K562 (cell line): ENCODE data around the gene POLA1. TPM values are rescaled to one million over a fixed set of nuclear protein-coding genes. Genes with fewer than 3 reads are reported as not detected.

Source experiments
- ATAC-seq: fragments of 200-7000 bp; cut with Tn5 transposase; 3 replicates; pipeline ENCODE4 v1.9.1; 2020; ENCODE audit warnings: moderate library complexity
- BruUV-seq: library from RNA; stranded (reverse); fragments of 400-500 nt; replicated peaks from 2 replicates; lab custom pipeline; 2021; lab: Mats Ljungman, UMichigan
- CTCF ChIA-PET: fragments of 300-600 bp; formaldehyde crosslinking; extraction: SDS; loops from one replicate; lab custom pipeline; 2021; ENCODE audit warnings: low intra/inter-chr PET ratio; lab: Yijun Ruan, JAX
- POLR2A ChIA-PET: fragments of 300-600, 350-650 bp; sonication (Branson Sonifier 250); formaldehyde crosslinking; extraction: SDS; loops from one replicate; lab custom pipeline; 2021; ENCODE audit warnings: antibody characterized with exemption, inconsistent platforms; lab: Yijun Ruan, JAX
- DNase-seq, 4 experiments: peaks; one replicate each; pipeline versions ENCODE4 v3.0.0 to v3.0.0-alpha.2; 2011 to 2018; ENCODE audit warnings: low spot score in 3 of 4, mixed read lengths in 3 of 4; ENCODE audit errors: extremely low read depth in 1 of 4
- FAIRE-seq: peaks from 2 replicates; lab custom pipeline; 2011; peaks lifted over from hg19 to GRCh38; lab: Jason Lieb, UNC
- H2AFZ ChIP-seq: 2 replicates; pipeline ENCODE4 v1.6.0; 2011; ENCODE audit warnings: low read depth, low read length, control low read depth, inconsistent platforms
- H3K27ac ChIP-seq: fragments of 200-600 bp; 3 replicates; pipeline ENCODE4 v1.8.0; 2011; ENCODE audit warnings: low read depth, mild to moderate bottlenecking, control low read depth, inconsistent platforms, low read length, moderate library complexity, mixed read lengths; ENCODE audit errors: extremely low read depth
- H3K27me3 ChIP-seq, 2 experiments: fragments of 300-600 bp in 1 of 2; 2 replicates in 1 of 2; 3 replicates in 1 of 2; pipeline versions ENCODE4 v1.6.0 to v1.8.0; 2011; ENCODE audit warnings: inconsistent platforms in 2 of 2, low read length in 2 of 2, mild to moderate bottlenecking in 1 of 2, mixed read lengths in 1 of 2, moderate library complexity in 1 of 2; ENCODE audit not compliant: control insufficient read depth in 2 of 2, insufficient read depth in 2 of 2
- H3K36me3 ChIP-seq: fragments of 300-600 bp; 3 replicates; pipeline ENCODE4 v1.8.0; 2011; ENCODE audit warnings: mild to moderate bottlenecking, low read length, inconsistent platforms; ENCODE audit not compliant: control insufficient read depth, insufficient read depth
- H3K4me1 ChIP-seq, 2 experiments: fragments of 200-600 bp in 1 of 2; replicated peaks in 1 of 2; 2 replicates in 1 of 2; 3 replicates in 1 of 2; pipeline versions ENCODE4 v1.5.1 to v1.8.0; 2011; ENCODE audit warnings: inconsistent platforms in 2 of 2, low read length in 2 of 2, mild to moderate bottlenecking in 1 of 2, mixed read lengths in 1 of 2, moderate library complexity in 1 of 2; ENCODE audit not compliant: control insufficient read depth in 2 of 2, insufficient read depth in 2 of 2
- H3K4me2 ChIP-seq: 2 replicates; pipeline ENCODE4 v1.6.1; 2011; ENCODE audit warnings: low read length, control low read depth, inconsistent platforms, mixed read lengths; ENCODE audit not compliant: insufficient read depth
- H3K4me3 ChIP-seq: fragments of 200-600 bp; sonication (generic), shearing (Covaris generic); 2 replicates; pipeline ENCODE4 v1.5.1; 2016; ENCODE audit warnings: control low read depth, inconsistent platforms
- H3K79me2 ChIP-seq: fragments of 200-600 bp; 3 replicates; pipeline ENCODE4 v1.8.0; 2011; ENCODE audit warnings: low read length, inconsistent platforms; ENCODE audit not compliant: control insufficient read depth, insufficient read depth
- H3K9ac ChIP-seq, 2 experiments: 2 replicates each; pipeline versions ENCODE4 v1.6.0 to v1.6.1; 2011; ENCODE audit warnings: low read depth in 2 of 2, low read length in 2 of 2, control low read depth in 1 of 2, inconsistent platforms in 1 of 2, mild to moderate bottlenecking in 1 of 2, mixed read lengths in 1 of 2; ENCODE audit not compliant: insufficient read depth in 1 of 2
- H3K9me1 ChIP-seq: one replicate; pipeline ENCODE4 v1.6.0; 2011; ENCODE audit warnings: inconsistent platforms, mild to moderate bottlenecking, low read length, moderate library complexity; ENCODE audit not compliant: control insufficient read depth, insufficient read depth
- H3K9me3 ChIP-seq: replicated peaks from 2 replicates; pipeline ENCODE4 v1.5.1; 2011; ENCODE audit warnings: low read depth, low read length, inconsistent platforms; ENCODE audit not compliant: control insufficient read depth, insufficient read depth
- H4K20me1 ChIP-seq: replicated peaks from 2 replicates; pipeline ENCODE4 v1.6.1; 2011; ENCODE audit warnings: low read length, inconsistent platforms, mixed read lengths; ENCODE audit not compliant: control insufficient read depth, insufficient read depth
- CREB1 ChIP-seq, 2 experiments: sonication (generic) in 1 of 2; formaldehyde crosslinking in 1 of 2; IDR thresholded peaks; 2 replicates each; pipeline versions ENCODE4 v1.6.1 to v1.8.0; 2012 to 2022; ENCODE audit warnings: inconsistent platforms in 1 of 2, mild to moderate bottlenecking in 1 of 2, missing genetic modification reagents in 1 of 2, moderate library complexity in 1 of 2
- HOXB6 ChIP-seq: fragments of 250-450 bp; sonication (Bioruptor Pico); IDR thresholded peaks from 2 replicates; pipeline ENCODE4 v1.5.1; 2022; ENCODE audit warnings: mild to moderate bottlenecking, borderline replicate concordance
- STAT6 ChIP-seq: sonication (generic); formaldehyde crosslinking; IDR thresholded peaks from 2 replicates; pipeline ENCODE4 v1.8.1; 2023; ENCODE audit warnings: mild to moderate bottlenecking, missing genetic modification reagents
- U2AF1 ChIP-seq: fragments of 200-400 bp; formaldehyde crosslinking; optimal IDR thresholded peaks from 2 replicates; pipeline ENCODE3; 2017; ENCODE audit warnings: mild to moderate bottlenecking, low read depth, low read length, moderate library complexity
- ZNF408 ChIP-seq: fragments of 250-450 bp; sonication (Bioruptor Pico); IDR thresholded peaks from 2 replicates; pipeline ENCODE4 v1.4.0; 2020; ENCODE audit warnings: low read depth, mild to moderate bottlenecking, moderate library complexity
- WGBS: fragments of 100-300 bp; shearing (Covaris generic); methylation state at CpG from one replicate; pipeline ENCODE4 v1.1.6; 2016; ENCODE audit warnings: low coverage, mixed read lengths; ENCODE audit not compliant: insufficient coverage; ENCODE audit errors: missing lambda C conversion rate; 5-methylcytosine and 5-hydroxymethylcytosine counted together
- in situ Hi-C: fragments of 300-500 bp; cut with MboI; formaldehyde crosslinking; loops from 4 replicates; pipeline ENCODE4 v1.15.0; 2018; ENCODE audit warnings: inconsistent platforms, mixed read lengths
- intact Hi-C: fragments of 100-400 bp; cut with micrococcal nuclease; formaldehyde crosslinking; loops from 2 replicates; pipeline ENCODE4 v1.14.2; 2022
- polyA plus RNA-seq, 8 experiments: library from polyadenylated mRNA; depleted of rRNA in 4 of 8; stranded (reverse) in 5 of 8; unstranded in 3 of 8; fragments of >200 nt; fragmentation: Nextera tagmentation in 2 of 8; fragmentation: Illumina TruSeq in 1 of 8; extraction: Ambion mirVana in 2 of 8; extraction: Trizol in 1 of 8; gene quantifications; 2 replicates each; pipeline versions ENCODE4 v1.2.1 to v1.2.3, GENCODE V29; 2011 to 2014; ENCODE audit warnings: inconsistent platforms in 1 of 8, missing spikeins in 1 of 8
- total RNA-seq, 7 experiments: library from RNA; depleted of rRNA in 6 of 7; stranded (reverse); fragments of >200 nt in 6 of 7; fragmentation: Illumina TruSeq in 2 of 7; extraction: Trizol in 2 of 7; gene quantifications; 2 replicates each; pipeline versions ENCODE4 v1.2.1 to v1.2.3, GENCODE V29; 2011 to 2021; ENCODE audit warnings: low replicate concordance in 1 of 7
- TF ChIP-seq, protein P1 (sequence below): IDR thresholded peaks from 3 replicates; pipeline ENCODE4 v1.6.1; 2011; ENCODE audit warnings: borderline replicate concordance, mild to moderate bottlenecking, moderate library complexity; ENCODE audit not compliant: insufficient read length; ENCODE audit errors: extremely low read depth

Gene POLA1
- total and polyA plus RNA-seq, 9 of the 15 experiments (the other 6 are each of a cell fraction or from before 2014, with no cell fraction given), result 8.6 to 48.4 (median 27.4) TPM

GRCh38 chrX:24877288-24877664 lies 183.6 kb downstream of the POLA1 start:
- no peaks in the 10 kb centered on the region for H4K20me1 ChIP-seq
- FAIRE-seq (no peak), DNase-seq (no peak), ATAC-seq (no peak)
- H3K79me2 ChIP-seq, result no peaks in the 10 kb centered on the region
- no peak overlapping the region for H3K4me3 ChIP-seq
- no peak overlapping the region for H3K4me2 ChIP-seq
- ChIA-PET CTCF (no interaction called here), POLR2A (no interaction called here)
- 100% methylated on average over 3 of the region's 3 CpGs for WGBS
- H2AFZ ChIP-seq, result no peak overlapping the region
- H3K27me3 ChIP-seq, result no peaks in the 10 kb centered on the region
- H3K36me3 ChIP-seq, result 0 out of 3 replicates have a peak, but pooled peaks cover 9% of the 10 kb centered on the region
- H3K4me1 ChIP-seq, result no peaks in the 10 kb centered on the region
- H3K9ac ChIP-seq, result no peak overlapping the region
- H3K27ac ChIP-seq, result no peak overlapping the region
- no peak for TF ChIP-seq CREB1 (IDR thresholded peaks at IDR 0.05)
- no peak for TF ChIP-seq CREB1 (CRISPR knock-in tag; IDR thresholded peaks at IDR 0.05)
- no peak for TF ChIP-seq HOXB6 (CRISPR knock-in tag)
- TF ChIP-seq, protein P1, sequence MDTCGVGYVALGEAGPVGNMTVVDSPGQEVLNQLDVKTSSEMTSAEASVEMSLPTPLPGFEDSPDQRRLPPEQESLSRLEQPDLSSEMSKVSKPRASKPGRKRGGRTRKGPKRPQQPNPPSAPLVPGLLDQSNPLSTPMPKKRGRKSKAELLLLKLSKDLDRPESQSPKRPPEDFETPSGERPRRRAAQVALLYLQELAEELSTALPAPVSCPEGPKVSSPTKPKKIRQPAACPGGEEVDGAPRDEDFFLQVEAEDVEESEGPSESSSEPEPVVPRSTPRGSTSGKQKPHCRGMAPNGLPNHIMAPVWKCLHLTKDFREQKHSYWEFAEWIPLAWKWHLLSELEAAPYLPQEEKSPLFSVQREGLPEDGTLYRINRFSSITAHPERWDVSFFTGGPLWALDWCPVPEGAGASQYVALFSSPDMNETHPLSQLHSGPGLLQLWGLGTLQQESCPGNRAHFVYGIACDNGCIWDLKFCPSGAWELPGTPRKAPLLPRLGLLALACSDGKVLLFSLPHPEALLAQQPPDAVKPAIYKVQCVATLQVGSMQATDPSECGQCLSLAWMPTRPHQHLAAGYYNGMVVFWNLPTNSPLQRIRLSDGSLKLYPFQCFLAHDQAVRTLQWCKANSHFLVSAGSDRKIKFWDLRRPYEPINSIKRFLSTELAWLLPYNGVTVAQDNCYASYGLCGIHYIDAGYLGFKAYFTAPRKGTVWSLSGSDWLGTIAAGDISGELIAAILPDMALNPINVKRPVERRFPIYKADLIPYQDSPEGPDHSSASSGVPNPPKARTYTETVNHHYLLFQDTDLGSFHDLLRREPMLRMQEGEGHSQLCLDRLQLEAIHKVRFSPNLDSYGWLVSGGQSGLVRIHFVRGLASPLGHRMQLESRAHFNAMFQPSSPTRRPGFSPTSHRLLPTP, result no peak
- no peak for TF ChIP-seq U2AF1
- TF ChIP-seq ZNF408 (CRISPR knock-in tag), result no peak
- TF ChIP-seq STAT6 (CRISPR knock-in tag), result no peak
- in situ Hi-C loops, result no loop called here
- no peaks in the 10 kb centered on the region for H3K9me3 ChIP-seq
- intact Hi-C loops, result loop anchor here (10.0 kb wide), 1 partner anchor 62 kb away; no protein-coding TSS in a partner anchor
- no peaks in the 10 kb centered on the region for H3K9me1 ChIP-seq
- BruUV-seq, result no TSS peak
